HEK293 (cell line): ENCODE results near the gene COG3.

ENCODE experiments used
- FEZF1 ChIP-seq: fragments of 450-650 bp; formaldehyde crosslinking; IDR thresholded peaks from 2 replicates; pipeline ENCODE4 v1.5.1; 2016; ENCODE audit warnings: missing biosample characterization, missing genetic modification characterization
- GLI2 ChIP-seq: fragments of 450-650 bp; formaldehyde crosslinking; IDR thresholded peaks from 2 replicates; pipeline ENCODE4; 2017; ENCODE audit warnings: missing biosample characterization, missing genetic modification characterization, low read depth, borderline replicate concordance
- GLIS1 ChIP-seq: fragments of 450-650 bp; formaldehyde crosslinking; IDR thresholded peaks from 2 replicates; pipeline ENCODE4 v1.5.1; 2016; ENCODE audit warnings: missing biosample characterization, missing genetic modification characterization
- GLIS2 ChIP-seq: fragments of 450-650 bp; formaldehyde crosslinking; IDR thresholded peaks from 2 replicates; pipeline ENCODE4 v1.5.1; 2016; ENCODE audit warnings: missing biosample characterization, missing genetic modification characterization
- KLF16 ChIP-seq: fragments of 450-650 bp; formaldehyde crosslinking; IDR thresholded peaks from 2 replicates; pipeline ENCODE4 v1.5.1; 2017; ENCODE audit warnings: missing biosample characterization, missing genetic modification characterization
- MYNN ChIP-seq: fragments of 450-650 bp; formaldehyde crosslinking; IDR thresholded peaks from 2 replicates; pipeline ENCODE4 v1.5.1; 2016; ENCODE audit warnings: missing biosample characterization, missing genetic modification characterization, borderline replicate concordance
- PRDM1 ChIP-seq: fragments of 450-650 bp; formaldehyde crosslinking; IDR thresholded peaks from 2 replicates; pipeline ENCODE4; 2016; ENCODE audit warnings: missing biosample characterization, missing genetic modification characterization
- ZIC2 ChIP-seq: fragments of 450-650 bp; formaldehyde crosslinking; IDR thresholded peaks from 2 replicates; pipeline ENCODE4 v1.5.1; 2016; ENCODE audit warnings: missing biosample characterization, missing genetic modification characterization
- ZNF112 ChIP-seq: fragments of 450-650 bp; formaldehyde crosslinking; IDR thresholded peaks from 2 replicates; pipeline ENCODE4 v1.5.0; 2017; ENCODE audit warnings: missing biosample characterization, missing genetic modification characterization
- ZNF114 ChIP-seq: fragments of 450-650 bp; formaldehyde crosslinking; IDR thresholded peaks from 2 replicates; pipeline ENCODE4 v1.5.0; 2017; ENCODE audit warnings: missing biosample characterization, missing genetic modification characterization
- ZNF19 ChIP-seq: fragments of 450-650 bp; formaldehyde crosslinking; IDR thresholded peaks from 2 replicates; pipeline ENCODE4; 2016; ENCODE audit warnings: missing biosample characterization, missing genetic modification characterization, low read depth
- ZNF292 ChIP-seq: fragments of 450-650 bp; formaldehyde crosslinking; IDR thresholded peaks from 2 replicates; pipeline ENCODE4 v1.5.1; 2016; ENCODE audit warnings: low read depth, missing biosample characterization, missing genetic modification characterization, borderline replicate concordance
- ZNF324 ChIP-seq: fragments of 450-650 bp; formaldehyde crosslinking; IDR thresholded peaks from 2 replicates; pipeline ENCODE4 v1.5.1; 2016; ENCODE audit warnings: missing biosample characterization, missing genetic modification characterization
- ZNF416 ChIP-seq: fragments of 450-650 bp; formaldehyde crosslinking; IDR thresholded peaks from 2 replicates; pipeline ENCODE4 v1.5.1; 2016; ENCODE audit warnings: missing biosample characterization, missing genetic modification characterization
- ZNF423 ChIP-seq: fragments of 450-650 bp; formaldehyde crosslinking; IDR thresholded peaks from 2 replicates; pipeline ENCODE4 v1.5.1; 2016; ENCODE audit warnings: missing biosample characterization, missing genetic modification characterization
- ZNF433 ChIP-seq: fragments of 450-650 bp; formaldehyde crosslinking; IDR thresholded peaks from 2 replicates; pipeline ENCODE4 v1.5.1; 2016; ENCODE audit warnings: missing biosample characterization, missing genetic modification characterization, low read depth
- ZNF521 ChIP-seq: fragments of 450-650 bp; formaldehyde crosslinking; IDR thresholded peaks from 2 replicates; pipeline ENCODE4 v1.5.1; 2017; ENCODE audit warnings: missing biosample characterization, mild to moderate bottlenecking, missing genetic modification characterization
- ZNF548 ChIP-seq: fragments of 450-650 bp; formaldehyde crosslinking; IDR thresholded peaks from 2 replicates; pipeline ENCODE4 v1.5.1; 2016; ENCODE audit warnings: missing biosample characterization, missing genetic modification characterization
- ZNF561 ChIP-seq: fragments of 450-650 bp; IDR thresholded peaks from 2 replicates; pipeline ENCODE4 v1.5.1; 2018; ENCODE audit warnings: missing biosample characterization, missing genetic modification characterization, borderline replicate concordance
- ZNF621 ChIP-seq: fragments of 450-650 bp; formaldehyde crosslinking; IDR thresholded peaks from 2 replicates; pipeline ENCODE4 v1.5.1; 2017; ENCODE audit warnings: missing biosample characterization, missing genetic modification characterization
- ZNF626 ChIP-seq: fragments of 450-650 bp; sonication (Bioruptor Pico); formaldehyde crosslinking; IDR thresholded peaks from 2 replicates; pipeline ENCODE4 v1.5.1; 2018; ENCODE audit warnings: missing biosample characterization, missing genetic modification characterization, inconsistent platforms
- ZNF670 ChIP-seq: fragments of 450-650 bp; formaldehyde crosslinking; IDR thresholded peaks from 2 replicates; pipeline ENCODE4 v1.5.1; 2016; ENCODE audit warnings: missing biosample characterization, missing genetic modification characterization, low read depth
- ZNF768 ChIP-seq: fragments of 450-650 bp; formaldehyde crosslinking; IDR thresholded peaks from 2 replicates; pipeline ENCODE4 v1.5.1; 2018; ENCODE audit warnings: missing biosample characterization, mild to moderate bottlenecking, missing genetic modification characterization
- ZNF777 ChIP-seq: fragments of 450-650 bp; formaldehyde crosslinking; IDR thresholded peaks from 2 replicates; pipeline ENCODE4 v1.5.1; 2017; ENCODE audit warnings: missing biosample characterization, missing genetic modification characterization, borderline replicate concordance
- ZNF791 ChIP-seq: fragments of 450-650 bp; formaldehyde crosslinking; IDR thresholded peaks from 2 replicates; pipeline ENCODE4 v1.5.1; 2016; ENCODE audit warnings: missing biosample characterization, missing genetic modification characterization
- TF ChIP-seq, protein P1 (sequence below): fragments of 450-650 bp; formaldehyde crosslinking; IDR thresholded peaks from 2 replicates; pipeline ENCODE4 v1.5.1; 2016; ENCODE audit warnings: missing biosample characterization, missing genetic modification characterization
- TF ChIP-seq, protein P2 (sequence below): fragments of 450-650 bp; formaldehyde crosslinking; IDR thresholded peaks from 2 replicates; pipeline ENCODE4 v1.5.1; 2016; ENCODE audit warnings: missing biosample characterization, missing genetic modification characterization
- TF ChIP-seq, protein P3 (sequence below): fragments of 450-650 bp; formaldehyde crosslinking; IDR thresholded peaks from 2 replicates; pipeline ENCODE4 v1.5.1; 2016; ENCODE audit warnings: missing biosample characterization, missing genetic modification characterization
- TF ChIP-seq, protein P4 (sequence below): fragments of 450-650 bp; formaldehyde crosslinking; IDR thresholded peaks from 2 replicates; pipeline ENCODE4 v1.5.1; 2016; ENCODE audit warnings: missing biosample characterization, missing genetic modification characterization, borderline replicate concordance

COG3 gene

DNA sequence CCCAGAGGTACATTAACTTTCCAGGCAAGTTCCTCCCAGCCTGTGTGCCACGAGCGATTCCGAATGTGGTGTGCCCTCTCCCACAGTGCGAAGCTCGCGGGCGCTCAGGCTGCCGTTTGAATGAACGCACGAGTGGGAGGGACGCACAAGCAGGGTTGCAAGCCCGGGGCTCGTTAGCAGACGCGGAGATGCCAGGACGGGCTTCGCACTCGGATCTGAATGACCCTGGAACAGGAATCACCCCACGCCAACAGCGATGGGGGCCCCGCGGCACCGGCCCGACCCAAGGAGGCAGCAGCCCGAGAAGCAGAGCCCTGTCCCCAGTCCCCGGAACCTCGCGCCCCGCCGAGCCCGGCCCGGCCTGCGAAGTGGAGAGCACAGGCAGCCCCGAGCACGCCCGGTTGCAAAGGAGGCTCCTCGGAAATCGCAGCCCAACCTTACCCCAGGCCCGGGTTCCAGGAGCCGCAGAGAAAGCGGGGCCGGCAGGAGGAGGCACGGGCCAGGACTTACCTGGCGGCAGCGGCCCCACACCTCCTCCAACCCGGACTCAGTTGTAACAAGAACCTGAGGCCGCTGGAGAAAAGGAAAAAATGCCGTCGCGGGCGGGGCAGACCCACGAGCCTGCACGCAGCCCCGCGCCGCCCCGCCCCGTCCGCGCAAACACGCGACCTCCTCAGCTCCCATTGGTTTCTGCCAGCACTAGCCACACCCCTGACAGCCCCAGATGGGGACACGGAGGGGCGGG lies 46.8 kb upstream of the COG3 start, which contains the start of gene SLC25A30 (continued):
- TF ChIP-seq, protein P1, sequence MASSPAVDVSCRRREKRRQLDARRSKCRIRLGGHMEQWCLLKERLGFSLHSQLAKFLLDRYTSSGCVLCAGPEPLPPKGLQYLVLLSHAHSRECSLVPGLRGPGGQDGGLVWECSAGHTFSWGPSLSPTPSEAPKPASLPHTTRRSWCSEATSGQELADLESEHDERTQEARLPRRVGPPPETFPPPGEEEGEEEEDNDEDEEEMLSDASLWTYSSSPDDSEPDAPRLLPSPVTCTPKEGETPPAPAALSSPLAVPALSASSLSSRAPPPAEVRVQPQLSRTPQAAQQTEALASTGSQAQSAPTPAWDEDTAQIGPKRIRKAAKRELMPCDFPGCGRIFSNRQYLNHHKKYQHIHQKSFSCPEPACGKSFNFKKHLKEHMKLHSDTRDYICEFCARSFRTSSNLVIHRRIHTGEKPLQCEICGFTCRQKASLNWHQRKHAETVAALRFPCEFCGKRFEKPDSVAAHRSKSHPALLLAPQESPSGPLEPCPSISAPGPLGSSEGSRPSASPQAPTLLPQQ (tag by site-specific recombination), result no peak
- no peak for TF ChIP-seq ZIC2 (tag by site-specific recombination)
- TF ChIP-seq ZNF561, result peak; percentile 25; the same call in 1 of the 2 replicates
- TF ChIP-seq ZNF324 (tag by site-specific recombination), result peak; percentile 77; the same call in 1 of the 2 replicates
- TF ChIP-seq PRDM1 (tag by site-specific recombination), result no peak
- TF ChIP-seq, protein P2, sequence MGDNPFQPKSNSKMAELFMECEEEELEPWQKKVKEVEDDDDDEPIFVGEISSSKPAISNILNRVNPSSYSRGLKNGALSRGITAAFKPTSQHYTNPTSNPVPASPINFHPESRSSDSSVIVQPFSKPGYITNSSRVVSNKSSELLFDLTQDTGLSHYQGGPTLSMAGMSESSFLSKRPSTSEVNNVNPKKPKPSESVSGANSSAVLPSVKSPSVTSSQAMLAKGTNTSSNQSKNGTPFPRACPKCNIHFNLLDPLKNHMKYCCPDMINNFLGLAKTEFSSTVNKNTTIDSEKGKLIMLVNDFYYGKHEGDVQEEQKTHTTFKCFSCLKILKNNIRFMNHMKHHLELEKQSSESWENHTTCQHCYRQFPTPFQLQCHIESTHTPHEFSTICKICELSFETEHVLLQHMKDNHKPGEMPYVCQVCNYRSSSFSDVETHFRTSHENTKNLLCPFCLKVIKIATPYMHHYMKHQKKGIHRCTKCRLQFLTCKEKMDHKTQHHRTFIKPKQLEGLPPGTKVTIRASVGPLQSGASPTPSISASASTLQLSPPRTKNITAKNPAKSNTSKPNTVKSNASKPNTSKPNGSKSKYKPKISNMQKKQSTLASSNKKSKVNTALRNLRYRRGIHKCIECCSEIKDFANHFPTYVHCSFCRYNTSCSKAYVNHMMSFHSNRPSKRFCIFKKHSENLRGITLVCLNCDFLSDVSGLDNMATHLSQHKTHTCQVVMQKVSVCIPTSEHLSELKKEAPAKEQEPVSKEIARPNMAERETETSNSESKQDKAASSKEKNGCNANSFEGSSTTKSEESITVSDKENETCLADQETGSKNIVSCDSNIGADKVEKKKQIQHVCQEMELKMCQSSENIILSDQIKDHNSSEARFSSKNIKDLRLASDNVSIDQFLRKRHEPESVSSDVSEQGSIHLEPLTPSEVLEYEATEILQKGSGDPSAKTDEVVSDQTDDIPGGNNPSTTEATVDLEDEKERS, result no peak
- TF ChIP-seq, protein P3, sequence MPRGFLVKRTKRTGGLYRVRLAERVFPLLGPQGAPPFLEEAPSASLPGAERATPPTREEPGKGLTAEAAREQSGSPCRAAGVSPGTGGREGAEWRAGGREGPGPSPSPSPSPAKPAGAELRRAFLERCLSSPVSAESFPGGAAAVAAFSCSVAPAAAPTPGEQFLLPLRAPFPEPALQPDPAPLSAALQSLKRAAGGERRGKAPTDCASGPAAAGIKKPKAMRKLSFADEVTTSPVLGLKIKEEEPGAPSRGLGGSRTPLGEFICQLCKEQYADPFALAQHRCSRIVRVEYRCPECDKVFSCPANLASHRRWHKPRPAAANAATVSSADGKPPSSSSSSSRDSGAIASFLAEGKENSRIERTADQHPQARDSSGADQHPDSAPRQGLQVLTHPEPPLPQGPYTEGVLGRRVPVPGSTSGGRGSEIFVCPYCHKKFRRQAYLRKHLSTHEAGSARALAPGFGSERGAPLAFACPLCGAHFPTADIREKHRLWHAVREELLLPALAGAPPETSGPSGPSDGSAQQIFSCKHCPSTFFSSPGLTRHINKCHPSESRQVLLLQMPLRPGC (tag by site-specific recombination), result peak; percentile 17; the same call in 1 of the 2 replicates
- TF ChIP-seq ZNF19 (tag by site-specific recombination), result no peak
- no peak for TF ChIP-seq FEZF1 (tag by site-specific recombination)
- TF ChIP-seq ZNF621 (tag by site-specific recombination), result no peak
- no peak for TF ChIP-seq ZNF548 (tag by site-specific recombination)
- no peak for TF ChIP-seq ZNF416
- TF ChIP-seq GLIS1 (tag by site-specific recombination), result no peak
- TF ChIP-seq ZNF768 (tag by site-specific recombination), result no peak
- no peak for TF ChIP-seq ZNF626 (tag by site-specific recombination)
- peak; percentile 2 for TF ChIP-seq GLIS2 (tag by site-specific recombination)
- TF ChIP-seq, protein P4, sequence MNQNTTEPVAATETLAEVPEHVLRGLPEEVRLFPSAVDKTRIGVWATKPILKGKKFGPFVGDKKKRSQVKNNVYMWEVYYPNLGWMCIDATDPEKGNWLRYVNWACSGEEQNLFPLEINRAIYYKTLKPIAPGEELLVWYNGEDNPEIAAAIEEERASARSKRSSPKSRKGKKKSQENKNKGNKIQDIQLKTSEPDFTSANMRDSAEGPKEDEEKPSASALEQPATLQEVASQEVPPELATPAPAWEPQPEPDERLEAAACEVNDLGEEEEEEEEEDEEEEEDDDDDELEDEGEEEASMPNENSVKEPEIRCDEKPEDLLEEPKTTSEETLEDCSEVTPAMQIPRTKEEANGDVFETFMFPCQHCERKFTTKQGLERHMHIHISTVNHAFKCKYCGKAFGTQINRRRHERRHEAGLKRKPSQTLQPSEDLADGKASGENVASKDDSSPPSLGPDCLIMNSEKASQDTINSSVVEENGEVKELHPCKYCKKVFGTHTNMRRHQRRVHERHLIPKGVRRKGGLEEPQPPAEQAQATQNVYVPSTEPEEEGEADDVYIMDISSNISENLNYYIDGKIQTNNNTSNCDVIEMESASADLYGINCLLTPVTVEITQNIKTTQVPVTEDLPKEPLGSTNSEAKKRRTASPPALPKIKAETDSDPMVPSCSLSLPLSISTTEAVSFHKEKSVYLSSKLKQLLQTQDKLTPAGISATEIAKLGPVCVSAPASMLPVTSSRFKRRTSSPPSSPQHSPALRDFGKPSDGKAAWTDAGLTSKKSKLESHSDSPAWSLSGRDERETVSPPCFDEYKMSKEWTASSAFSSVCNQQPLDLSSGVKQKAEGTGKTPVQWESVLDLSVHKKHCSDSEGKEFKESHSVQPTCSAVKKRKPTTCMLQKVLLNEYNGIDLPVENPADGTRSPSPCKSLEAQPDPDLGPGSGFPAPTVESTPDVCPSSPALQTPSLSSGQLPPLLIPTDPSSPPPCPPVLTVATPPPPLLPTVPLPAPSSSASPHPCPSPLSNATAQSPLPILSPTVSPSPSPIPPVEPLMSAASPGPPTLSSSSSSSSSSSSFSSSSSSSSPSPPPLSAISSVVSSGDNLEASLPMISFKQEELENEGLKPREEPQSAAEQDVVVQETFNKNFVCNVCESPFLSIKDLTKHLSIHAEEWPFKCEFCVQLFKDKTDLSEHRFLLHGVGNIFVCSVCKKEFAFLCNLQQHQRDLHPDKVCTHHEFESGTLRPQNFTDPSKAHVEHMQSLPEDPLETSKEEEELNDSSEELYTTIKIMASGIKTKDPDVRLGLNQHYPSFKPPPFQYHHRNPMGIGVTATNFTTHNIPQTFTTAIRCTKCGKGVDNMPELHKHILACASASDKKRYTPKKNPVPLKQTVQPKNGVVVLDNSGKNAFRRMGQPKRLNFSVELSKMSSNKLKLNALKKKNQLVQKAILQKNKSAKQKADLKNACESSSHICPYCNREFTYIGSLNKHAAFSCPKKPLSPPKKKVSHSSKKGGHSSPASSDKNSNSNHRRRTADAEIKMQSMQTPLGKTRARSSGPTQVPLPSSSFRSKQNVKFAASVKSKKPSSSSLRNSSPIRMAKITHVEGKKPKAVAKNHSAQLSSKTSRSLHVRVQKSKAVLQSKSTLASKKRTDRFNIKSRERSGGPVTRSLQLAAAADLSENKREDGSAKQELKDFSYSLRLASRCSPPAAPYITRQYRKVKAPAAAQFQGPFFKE (tag by site-specific recombination), result no peak
- TF ChIP-seq ZNF670 (tag by site-specific recombination), result no peak
- no peak for TF ChIP-seq GLI2
- TF ChIP-seq ZNF433 (tag by site-specific recombination), result no peak
- no peak; the same call in 1 of the 2 replicates for TF ChIP-seq ZNF777 (tag by site-specific recombination)
- no peak for TF ChIP-seq ZNF521
- TF ChIP-seq ZNF791 (tag by site-specific recombination), result no peak
- TF ChIP-seq MYNN (tag by site-specific recombination), result no peak
- no peak for TF ChIP-seq ZNF112
- no peak; the same call in 1 of the 2 replicates for TF ChIP-seq KLF16 (tag by site-specific recombination)
- no peak for TF ChIP-seq ZNF423 (tag by site-specific recombination)
- TF ChIP-seq ZNF292, result no peak
- TF ChIP-seq ZNF114, result no peak
